A549 (cell line): ENCODE data around the gene PRKN. TPM values are rescaled to one million over a fixed set of nuclear protein-coding genes. Genes with fewer than 3 reads are reported as not detected.
A peak's percentile ranks its signal among the peaks of the same experiment; 100 is the strongest.

Experiments
- ATAC-seq, 2 experiments: fragments of 200-7000 bp in 1 of 2; fragments of >200 bp in 1 of 2; cut with Nextera tagmentation in 1 of 2; cut with Tn5 transposase in 1 of 2; 3 replicates each; pipeline versions ENCODE4 v1.8.0 to v1.9.1; 2018 to 2020; ENCODE audit warnings: mild to moderate bottlenecking in 1 of 2, moderate library complexity in 1 of 2
- CTCF ChIA-PET: fragments of 300-600 bp; sonication (Branson Sonifier 250); formaldehyde crosslinking; extraction: SDS; loops from one replicate; lab custom pipeline; 2021; ENCODE audit warnings: antibody characterized with exemption, inconsistent platforms; lab: Yijun Ruan, JAX
- POLR2A ChIA-PET: fragments of 350-600 bp; formaldehyde crosslinking; extraction: SDS; loops from one replicate; lab custom pipeline; 2021; ENCODE audit warnings: antibody characterized with exemption, inconsistent platforms; lab: Yijun Ruan, JAX
- DNase-seq, 2 experiments: peaks; one replicate each; pipeline versions ENCODE4 v3.0.0 to v3.0.0-alpha.2; 2011 to 2016; ENCODE audit warnings: low read depth in 1 of 2, low spot score in 1 of 2
- FAIRE-seq: peaks from 2 replicates; lab custom pipeline; 2011; peaks lifted over from hg19 to GRCh38; lab: Jason Lieb, UNC
- H3K27ac ChIP-seq, 2 experiments: fragments of >200 bp; sonication (Bioruptor Twin); formaldehyde crosslinking; 3 replicates each; pipeline ENCODE4 v1.5.1; 2016 to 2017
- H3K4me1 ChIP-seq: fragments of >200 bp; sonication (Bioruptor Twin); formaldehyde crosslinking; 3 replicates; pipeline ENCODE4 v1.6.1; 2016
- H3K4me2 ChIP-seq: fragments of >200 bp; sonication (Bioruptor Twin); formaldehyde crosslinking; 3 replicates; pipeline ENCODE4 v1.6.1; 2016
- H3K4me3 ChIP-seq: fragments of >200 bp; sonication (Bioruptor Twin); formaldehyde crosslinking; 3 replicates; pipeline ENCODE4 v1.5.1; 2016
- H3K9me3 ChIP-seq: fragments of >200 bp; sonication (Bioruptor Twin); formaldehyde crosslinking; 3 replicates; pipeline ENCODE4 v1.6.1; 2016
- BHLHE40 ChIP-seq: IDR thresholded peaks from 2 replicates; pipeline ENCODE4 v1.6.1; 2012; ENCODE audit warnings: low read depth, low read length, inconsistent platforms
- ELK1 ChIP-seq: fragments of 150-350 bp; IDR thresholded peaks from 2 replicates; pipeline ENCODE4 v1.6.1; 2014; ENCODE audit warnings: low read depth, mild to moderate bottlenecking, low read length
- EP300 ChIP-seq, 2 experiments: fragments of >200 bp; sonication (Bioruptor Twin); formaldehyde crosslinking; IDR thresholded peaks; 2 replicates in 1 of 2; 3 replicates in 1 of 2; pipeline ENCODE4 v1.6.1; 2016 to 2017
- FOSB ChIP-seq: fragments of 250-450 bp; sonication (Bioruptor Pico); IDR thresholded peaks from 2 replicates; pipeline ENCODE4 v1.5.0; 2020; ENCODE audit warnings: mild to moderate bottlenecking, moderate library complexity
- GATA3 ChIP-seq: IDR thresholded peaks from 2 replicates; pipeline ENCODE4 v1.6.1; 2012; ENCODE audit warnings: borderline replicate concordance
- HOXA7 ChIP-seq: fragments of 250-450 bp; sonication (Bioruptor Pico); IDR thresholded peaks from 2 replicates; pipeline ENCODE4 v1.5.0; 2020; ENCODE audit warnings: mild to moderate bottlenecking, moderate library complexity
- HOXB5 ChIP-seq: fragments of 250-450 bp; sonication (Bioruptor Pico); IDR thresholded peaks from 2 replicates; pipeline ENCODE4 v1.5.0; 2020; ENCODE audit warnings: mild to moderate bottlenecking, moderate library complexity
- MAFK ChIP-seq: fragments of 450-650 bp; IDR thresholded peaks from 2 replicates; pipeline ENCODE4 v1.6.1; 2014; ENCODE audit not compliant: partially characterized antibody
- MAZ ChIP-seq: fragments of 150-350 bp; IDR thresholded peaks from 2 replicates; pipeline ENCODE4 v1.6.1; 2014; ENCODE audit warnings: antibody characterized with exemption, low read depth, low read length, borderline replicate concordance
- NFE2L2 ChIP-seq: fragments of 150-350 bp; conservative IDR thresholded peaks from 2 replicates; pipeline ENCODE4 v1.6.1; 2014; ENCODE audit warnings: low read length
- RCOR1 ChIP-seq: fragments of 150-350 bp; IDR thresholded peaks from 2 replicates; pipeline ENCODE4 v1.6.1; 2014; ENCODE audit warnings: antibody characterized with exemption, low read length, low read depth
- RNF2 ChIP-seq: fragments of 200-600 bp; sonication (generic); IDR thresholded peaks from 2 replicates; pipeline ENCODE4 v1.6.1; 2016; ENCODE audit warnings: low read depth, mild to moderate bottlenecking, antibody characterized with exemption, moderate library complexity, borderline replicate concordance
- SMC3 ChIP-seq: fragments of >200 bp; sonication (Bioruptor Twin); formaldehyde crosslinking; IDR thresholded peaks from 3 replicates; pipeline ENCODE4 v1.6.1; 2018; ENCODE audit warnings: inconsistent platforms
- ZFP36 ChIP-seq: fragments of 450-650 bp; IDR thresholded peaks from 2 replicates; pipeline ENCODE4 v1.6.1; 2014; ENCODE audit warnings: borderline replicate concordance; ENCODE audit not compliant: partially characterized antibody
- ZSCAN20 ChIP-seq: fragments of 250-450 bp; sonication (Bioruptor Pico); IDR thresholded peaks from 2 replicates; pipeline ENCODE4 v1.8.0; 2022; ENCODE audit warnings: mild to moderate bottlenecking, moderate library complexity
- WGBS: methylation state at CpG from one replicate; pipeline ENCODE4 v1.1.6; 2017; ENCODE audit errors: missing lambda C conversion rate; 5-methylcytosine and 5-hydroxymethylcytosine counted together
- polyA plus RNA-seq, 4 experiments: library from polyadenylated mRNA; depleted of rRNA in 3 of 4; stranded (reverse); fragments of >200 nt; fragmentation: RNase III in 1 of 4; extraction: RNeasy Plus Mini Kit Qiagen cat#74134 plus additional on column Dnase treatment in 1 of 4; gene quantifications; 2 replicates in 3 of 4; 3 replicates in 1 of 4; pipeline ENCODE4 v1.2.3, GENCODE V29; 2011 to 2017
- TF ChIP-seq, protein P1 (sequence below): IDR thresholded peaks from 2 replicates; pipeline ENCODE4 v1.6.1; 2012
- TF ChIP-seq, protein P2 (sequence below): fragments of >200 bp; sonication (Bioruptor Twin); formaldehyde crosslinking; IDR thresholded peaks from 3 replicates; pipeline ENCODE4 v1.5.1; 2016
- TF ChIP-seq, protein P3 (sequence below): fragments of 250-450 bp; sonication (Bioruptor Pico); IDR thresholded peaks from 2 replicates; pipeline ENCODE4 v1.5.0; 2020; ENCODE audit warnings: low read depth, mild to moderate bottlenecking, moderate library complexity

Gene PRKN
- polyA plus RNA-seq, 2 of the 4 experiments (the other 2 are of a cell fraction) = 0.36 to 0.39 TPM

GRCh38 chr6:161745594-161746141 is 981.9 kb downstream of the PRKN start:
- TF ChIP-seq HOXB5 (CRISPR knock-in tag) = no peak
- TF ChIP-seq BHLHE40 = no peak
- TF ChIP-seq FOSB (CRISPR knock-in tag) = no peak
- TF ChIP-seq NFE2L2 = no peak
- no peak for TF ChIP-seq GATA3
- TF ChIP-seq MAZ = no peak
- TF ChIP-seq ELK1 = no peak
- TF ChIP-seq MAFK = no peak
- TF ChIP-seq, all 56 proteins: peak for 0
- peaks cover 12% of the 10 kb centered on the region; the same call in 2 of the 3 replicates for H3K4me1 ChIP-seq
- no peaks in the 10 kb centered on the region for H3K9me3 ChIP-seq
- POLR2A ChIA-PET = no interaction called here
- H3K27ac ChIP-seq = peak overlapping the region in 1 of 2 experiments; percentile 56; a peak in 2 of 6 replicates
- FAIRE-seq (no peak), ATAC-seq (no peak), DNase-seq (no peak)
- 39% methylated on average over 5 of the region's 5 CpGs for WGBS
- CTCF ChIA-PET = interaction anchor here (0.9 to 1.4 kb wide), 3 partner anchors 19 to 328 kb away, joined by 3 to 4 read pairs (median 3); no protein-coding TSS in a partner anchor
- H3K4me2 ChIP-seq = peak overlapping the region; percentile 51
- no peak overlapping the region for H3K4me3 ChIP-seq

GRCh38 chr6:161745128-161745527 is 982.4 kb downstream of the PRKN start:
- ATAC-seq = no peak
- CTCF ChIA-PET = interaction anchor here (0.9 to 1.4 kb wide), 2 partner anchors 81 to 327 kb away, joined by 3 to 4 read pairs; no protein-coding TSS in a partner anchor
- POLR2A ChIA-PET = no interaction called here
- WGBS = 77% methylated on average over 2 of the region's 2 CpGs
- H3K4me1 ChIP-seq = peaks cover 7% of the 10 kb centered on the region; the same call in 2 of the 3 replicates
- TF ChIP-seq HOXA7 (CRISPR knock-in tag) = no peak
- peak; percentile 66 for TF ChIP-seq ZFP36
- TF ChIP-seq, protein P1, sequence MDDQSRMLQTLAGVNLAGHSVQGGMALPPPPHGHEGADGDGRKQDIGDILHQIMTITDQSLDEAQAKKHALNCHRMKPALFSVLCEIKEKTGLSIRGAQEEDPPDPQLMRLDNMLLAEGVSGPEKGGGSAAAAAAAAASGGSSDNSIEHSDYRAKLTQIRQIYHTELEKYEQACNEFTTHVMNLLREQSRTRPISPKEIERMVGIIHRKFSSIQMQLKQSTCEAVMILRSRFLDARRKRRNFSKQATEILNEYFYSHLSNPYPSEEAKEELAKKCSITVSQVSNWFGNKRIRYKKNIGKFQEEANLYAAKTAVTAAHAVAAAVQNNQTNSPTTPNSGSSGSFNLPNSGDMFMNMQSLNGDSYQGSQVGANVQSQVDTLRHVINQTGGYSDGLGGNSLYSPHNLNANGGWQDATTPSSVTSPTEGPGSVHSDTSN = no peak
- TF ChIP-seq, all 56 proteins: peak for 1
- H3K4me3 ChIP-seq = no peak overlapping the region
- H3K9me3 ChIP-seq = no peaks in the 10 kb centered on the region
- no peak for DNase-seq
- no peak overlapping the region for H3K4me2 ChIP-seq
- no peak overlapping the region for H3K27ac ChIP-seq
- FAIRE-seq = no peak

GRCh38 chr6:161744211-161745067 is 983.1 kb downstream of the PRKN start:
- CTCF ChIA-PET = interaction anchor here (1.4 kb wide), 1 partner anchor 326 kb away, joined by 4 read pairs; no protein-coding TSS in a partner anchor
- no peak overlapping the region for H3K4me3 ChIP-seq
- no peak for DNase-seq
- H3K4me2 ChIP-seq = no peak overlapping the region
- H3K4me1 ChIP-seq = 0 out of 3 replicates have a peak, but pooled peaks cover under 1% of the 10 kb centered on the region
- no peak for FAIRE-seq
- H3K9me3 ChIP-seq = no peaks in the 10 kb centered on the region
- ATAC-seq = no peak
- TF ChIP-seq, protein P2, sequence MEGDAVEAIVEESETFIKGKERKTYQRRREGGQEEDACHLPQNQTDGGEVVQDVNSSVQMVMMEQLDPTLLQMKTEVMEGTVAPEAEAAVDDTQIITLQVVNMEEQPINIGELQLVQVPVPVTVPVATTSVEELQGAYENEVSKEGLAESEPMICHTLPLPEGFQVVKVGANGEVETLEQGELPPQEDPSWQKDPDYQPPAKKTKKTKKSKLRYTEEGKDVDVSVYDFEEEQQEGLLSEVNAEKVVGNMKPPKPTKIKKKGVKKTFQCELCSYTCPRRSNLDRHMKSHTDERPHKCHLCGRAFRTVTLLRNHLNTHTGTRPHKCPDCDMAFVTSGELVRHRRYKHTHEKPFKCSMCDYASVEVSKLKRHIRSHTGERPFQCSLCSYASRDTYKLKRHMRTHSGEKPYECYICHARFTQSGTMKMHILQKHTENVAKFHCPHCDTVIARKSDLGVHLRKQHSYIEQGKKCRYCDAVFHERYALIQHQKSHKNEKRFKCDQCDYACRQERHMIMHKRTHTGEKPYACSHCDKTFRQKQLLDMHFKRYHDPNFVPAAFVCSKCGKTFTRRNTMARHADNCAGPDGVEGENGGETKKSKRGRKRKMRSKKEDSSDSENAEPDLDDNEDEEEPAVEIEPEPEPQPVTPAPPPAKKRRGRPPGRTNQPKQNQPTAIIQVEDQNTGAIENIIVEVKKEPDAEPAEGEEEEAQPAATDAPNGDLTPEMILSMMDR = no peak
- TF ChIP-seq EP300 (IDR thresholded peaks at IDR 0.05) (no peak), SMC3 (no peak), RNF2 (no peak), ELK1 (no peak), ZSCAN20 (no peak), RCOR1 (no peak), GATA3 (no peak), ZFP36 (no peak)
- TF ChIP-seq, protein P3, sequence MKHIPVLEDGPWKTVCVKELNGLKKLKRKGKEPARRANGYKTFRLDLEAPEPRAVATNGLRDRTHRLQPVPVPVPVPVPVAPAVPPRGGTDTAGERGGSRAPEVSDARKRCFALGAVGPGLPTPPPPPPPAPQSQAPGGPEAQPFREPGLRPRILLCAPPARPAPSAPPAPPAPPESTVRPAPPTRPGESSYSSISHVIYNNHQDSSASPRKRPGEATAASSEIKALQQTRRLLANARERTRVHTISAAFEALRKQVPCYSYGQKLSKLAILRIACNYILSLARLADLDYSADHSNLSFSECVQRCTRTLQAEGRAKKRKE (CRISPR knock-in tag) = no peak
- TF ChIP-seq, all 56 proteins: peak for 0
- no peak overlapping the region for H3K27ac ChIP-seq
- WGBS = 82% methylated on average over 14 of the region's 14 CpGs
- POLR2A ChIA-PET = no interaction called here
